ENCODE results near the gene OR2T29. TPM values are rescaled to one million over a fixed set of nuclear protein-coding genes. Genes with fewer than 3 reads are reported as not detected.

The OR2T29 gene
- total and polyA plus RNA-seq, 10 of the 15 experiments (the other 5 are each of a cell fraction or from before 2014, with no cell fraction given), result 0.22 to 10.2 (median 1.4) TPM

DNA sequence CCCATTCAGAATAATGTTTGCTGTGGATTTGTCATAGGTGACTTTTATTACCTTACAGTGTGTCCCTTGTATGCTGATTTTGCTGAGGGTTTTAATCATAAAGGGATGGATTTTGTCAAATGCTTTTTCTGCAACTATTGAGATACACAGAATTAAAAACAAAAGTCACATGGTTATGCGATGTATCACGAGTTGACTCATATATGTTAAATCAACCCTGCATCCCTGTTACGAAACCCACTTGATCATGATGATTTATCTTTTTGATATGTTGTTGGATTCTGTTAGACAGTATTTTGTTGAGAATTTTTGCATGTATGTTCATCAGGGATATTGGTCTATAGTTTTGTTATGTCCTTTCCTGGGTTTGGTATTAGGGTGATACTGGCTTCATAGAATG, 22.7 kb upstream of the OR2T29 start (continued):
- TF ChIP-seq SMAD5 (IDR thresholded peaks at IDR 0.05; ENCODE audit: low read depth), result no peak
- no peak for TF ChIP-seq TCF7 (IDR thresholded peaks at IDR 0.05; ENCODE audit: borderline replicate concordance)
- no peak for TF ChIP-seq SMC3 (IDR thresholded peaks at IDR 0.05; ENCODE audit: borderline replicate concordance, low read length)
- TF ChIP-seq RAD21 (IDR thresholded peaks at IDR 0.05; ENCODE audit: insufficient read depth, low read depth, low read length), result no peak
- TF ChIP-seq, protein P1, sequence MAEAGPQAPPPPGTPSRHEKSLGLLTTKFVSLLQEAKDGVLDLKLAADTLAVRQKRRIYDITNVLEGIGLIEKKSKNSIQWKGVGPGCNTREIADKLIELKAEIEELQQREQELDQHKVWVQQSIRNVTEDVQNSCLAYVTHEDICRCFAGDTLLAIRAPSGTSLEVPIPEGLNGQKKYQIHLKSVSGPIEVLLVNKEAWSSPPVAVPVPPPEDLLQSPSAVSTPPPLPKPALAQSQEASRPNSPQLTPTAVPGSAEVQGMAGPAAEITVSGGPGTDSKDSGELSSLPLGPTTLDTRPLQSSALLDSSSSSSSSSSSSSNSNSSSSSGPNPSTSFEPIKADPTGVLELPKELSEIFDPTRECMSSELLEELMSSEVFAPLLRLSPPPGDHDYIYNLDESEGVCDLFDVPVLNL (IDR thresholded peaks at IDR 0.05; ENCODE audit: low read depth, low read length), result no peak
- TF ChIP-seq, protein P2, sequence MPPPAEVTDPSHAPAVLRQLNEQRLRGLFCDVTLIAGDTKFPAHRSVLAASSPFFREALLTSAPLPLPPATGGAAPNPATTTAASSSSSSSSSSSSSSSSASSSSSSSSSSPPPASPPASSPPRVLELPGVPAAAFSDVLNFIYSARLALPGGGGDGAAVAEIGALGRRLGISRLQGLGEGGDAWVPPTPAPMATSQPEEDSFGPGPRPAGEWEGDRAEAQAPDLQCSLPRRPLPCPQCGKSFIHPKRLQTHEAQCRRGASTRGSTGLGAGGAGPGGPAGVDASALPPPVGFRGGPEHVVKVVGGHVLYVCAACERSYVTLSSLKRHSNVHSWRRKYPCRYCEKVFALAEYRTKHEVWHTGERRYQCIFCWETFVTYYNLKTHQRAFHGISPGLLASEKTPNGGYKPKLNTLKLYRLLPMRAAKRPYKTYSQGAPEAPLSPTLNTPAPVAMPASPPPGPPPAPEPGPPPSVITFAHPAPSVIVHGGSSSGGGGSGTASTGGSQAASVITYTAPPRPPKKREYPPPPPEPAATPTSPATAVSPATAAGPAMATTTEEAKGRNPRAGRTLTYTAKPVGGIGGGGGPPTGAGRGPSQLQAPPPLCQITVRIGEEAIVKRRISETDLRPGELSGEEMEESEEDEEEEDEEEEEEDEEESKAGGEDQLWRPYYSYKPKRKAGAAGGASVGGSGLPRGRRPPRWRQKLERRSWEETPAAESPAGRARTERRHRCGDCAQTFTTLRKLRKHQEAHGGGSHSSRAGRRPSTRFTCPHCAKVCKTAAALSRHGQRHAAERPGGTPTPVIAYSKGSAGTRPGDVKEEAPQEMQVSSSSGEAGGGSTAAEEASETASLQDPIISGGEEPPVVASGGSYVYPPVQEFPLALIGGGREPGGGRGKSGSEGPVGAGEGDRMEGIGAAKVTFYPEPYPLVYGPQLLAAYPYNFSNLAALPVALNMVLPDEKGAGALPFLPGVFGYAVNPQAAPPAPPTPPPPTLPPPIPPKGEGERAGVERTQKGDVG (CRISPR knock-in tag; IDR thresholded peaks at IDR 0.05), result no peak
- TF ChIP-seq, protein P3, sequence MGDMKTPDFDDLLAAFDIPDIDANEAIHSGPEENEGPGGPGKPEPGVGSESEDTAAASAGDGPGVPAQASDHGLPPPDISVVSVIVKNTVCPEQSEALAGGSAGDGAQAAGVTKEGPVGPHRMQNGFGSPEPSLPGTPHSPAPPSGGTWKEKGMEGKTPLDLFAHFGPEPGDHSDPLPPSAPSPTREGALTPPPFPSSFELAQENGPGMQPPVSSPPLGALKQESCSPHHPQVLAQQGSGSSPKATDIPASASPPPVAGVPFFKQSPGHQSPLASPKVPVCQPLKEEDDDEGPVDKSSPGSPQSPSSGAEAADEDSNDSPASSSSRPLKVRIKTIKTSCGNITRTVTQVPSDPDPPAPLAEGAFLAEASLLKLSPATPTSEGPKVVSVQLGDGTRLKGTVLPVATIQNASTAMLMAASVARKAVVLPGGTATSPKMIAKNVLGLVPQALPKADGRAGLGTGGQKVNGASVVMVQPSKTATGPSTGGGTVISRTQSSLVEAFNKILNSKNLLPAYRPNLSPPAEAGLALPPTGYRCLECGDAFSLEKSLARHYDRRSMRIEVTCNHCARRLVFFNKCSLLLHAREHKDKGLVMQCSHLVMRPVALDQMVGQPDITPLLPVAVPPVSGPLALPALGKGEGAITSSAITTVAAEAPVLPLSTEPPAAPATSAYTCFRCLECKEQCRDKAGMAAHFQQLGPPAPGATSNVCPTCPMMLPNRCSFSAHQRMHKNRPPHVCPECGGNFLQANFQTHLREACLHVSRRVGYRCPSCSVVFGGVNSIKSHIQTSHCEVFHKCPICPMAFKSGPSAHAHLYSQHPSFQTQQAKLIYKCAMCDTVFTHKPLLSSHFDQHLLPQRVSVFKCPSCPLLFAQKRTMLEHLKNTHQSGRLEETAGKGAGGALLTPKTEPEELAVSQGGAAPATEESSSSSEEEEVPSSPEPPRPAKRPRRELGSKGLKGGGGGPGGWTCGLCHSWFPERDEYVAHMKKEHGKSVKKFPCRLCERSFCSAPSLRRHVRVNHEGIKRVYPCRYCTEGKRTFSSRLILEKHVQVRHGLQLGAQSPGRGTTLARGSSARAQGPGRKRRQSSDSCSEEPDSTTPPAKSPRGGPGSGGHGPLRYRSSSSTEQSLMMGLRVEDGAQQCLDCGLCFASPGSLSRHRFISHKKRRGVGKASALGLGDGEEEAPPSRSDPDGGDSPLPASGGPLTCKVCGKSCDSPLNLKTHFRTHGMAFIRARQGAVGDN (IDR thresholded peaks at IDR 0.05), result no peak
- TF ChIP-seq, protein P4, sequence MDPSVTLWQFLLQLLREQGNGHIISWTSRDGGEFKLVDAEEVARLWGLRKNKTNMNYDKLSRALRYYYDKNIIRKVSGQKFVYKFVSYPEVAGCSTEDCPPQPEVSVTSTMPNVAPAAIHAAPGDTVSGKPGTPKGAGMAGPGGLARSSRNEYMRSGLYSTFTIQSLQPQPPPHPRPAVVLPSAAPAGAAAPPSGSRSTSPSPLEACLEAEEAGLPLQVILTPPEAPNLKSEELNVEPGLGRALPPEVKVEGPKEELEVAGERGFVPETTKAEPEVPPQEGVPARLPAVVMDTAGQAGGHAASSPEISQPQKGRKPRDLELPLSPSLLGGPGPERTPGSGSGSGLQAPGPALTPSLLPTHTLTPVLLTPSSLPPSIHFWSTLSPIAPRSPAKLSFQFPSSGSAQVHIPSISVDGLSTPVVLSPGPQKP (IDR thresholded peaks at IDR 0.05; ENCODE audit: low read depth, low read length), result no peak
